HG03520 (cell line): ENCODE results near the gene HTR2B.
"Not testable (repeated sequence)": the region's sequence is repeated elsewhere in the genome, so short reads cannot be mapped to it uniquely, and the experiment has no call there.

Experiments
- ATAC-seq: cut with Tn5 transposase; IDR thresholded peaks from one replicate; pipeline ENCODE4 v1.9.1; 2021; ENCODE audit warnings: mild to moderate bottlenecking, moderate library complexity; ENCODE audit not compliant: unreplicated experiment

The HTR2B gene

GRCh38 chr2:231134910-231135655, 10.2 kb upstream of the HTR2B start:
- ATAC-seq = no peak

- no peak for ATAC-seq
Measured at GRCh38 chr2:231133365-231134099, 8.7 kb upstream of the HTR2B start.

GRCh38 chr2:231132129-231132528, 7.3 kb upstream of the HTR2B start:
- no peak for ATAC-seq

- ATAC-seq = no peak
Measured at GRCh38 chr2:231130336-231131056, 5.7 kb upstream of the HTR2B start.

- ATAC-seq = no peak
Measured at GRCh38 chr2:231129216-231129615, 4.4 kb upstream of the HTR2B start.

- ATAC-seq = no peak
Measured at GRCh38 chr2:231128541-231128940, 3.7 kb upstream of the HTR2B start.

- no peak for ATAC-seq
Measured at GRCh38 chr2:231127936-231128335, 3.1 kb upstream of the HTR2B start.

GRCh38 chr2:231127480-231127879, 2.6 kb upstream of the HTR2B start:
- no peak for ATAC-seq

- no peak for ATAC-seq
Measured at GRCh38 chr2:231126123-231126522, 1.3 kb upstream of the HTR2B start.

GRCh38 chr2:231123362-231123898, 1.4 kb downstream of the HTR2B start:
- no peak for ATAC-seq

GRCh38 chr2:231118614-231118942, 6.3 kb downstream of the HTR2B start:
- no peak for ATAC-seq

- no peak for ATAC-seq
Measured at GRCh38 chr2:231117922-231118613, 6.8 kb downstream of the HTR2B start.

- no peak for ATAC-seq
Measured at GRCh38 chr2:231117148-231117547, 7.7 kb downstream of the HTR2B start.

- no peak for ATAC-seq
Measured at GRCh38 chr2:231115651-231116050, 9.2 kb downstream of the HTR2B start.

GRCh38 chr2:231113489-231113888, 11.4 kb downstream of the HTR2B start:
- ATAC-seq = no peak

GRCh38 chr2:231111987-231112386, 12.9 kb downstream of the HTR2B start:
- ATAC-seq = no peak

GRCh38 chr2:231110551-231110950, 14.3 kb downstream of the HTR2B start:
- no peak for ATAC-seq

GRCh38 chr2:231104115-231104713, 20.6 kb downstream of the HTR2B start:
- no peak for ATAC-seq

GRCh38 chr2:231102772-231103171, 22.1 kb downstream of the HTR2B start:
- no peak for ATAC-seq

GRCh38 chr2:231100990-231101389, 23.9 kb downstream of the HTR2B start:
- ATAC-seq = no peak

- ATAC-seq = not testable (repeated sequence)
Measured at GRCh38 chr2:231100321-231100720, 24.5 kb downstream of the HTR2B start.
